GM12872 (cell line): ENCODE measurements around the gene POLR2F.

Experiments used
- TF ChIP-seq, protein P1 (sequence below): IDR thresholded peaks from 3 replicates; pipeline ENCODE4 v1.5.1; 2011; ENCODE audit warnings: low read depth, mild to moderate bottlenecking, low read length, moderate library complexity; ENCODE audit not compliant: insufficient read depth

Gene POLR2F

DNA sequence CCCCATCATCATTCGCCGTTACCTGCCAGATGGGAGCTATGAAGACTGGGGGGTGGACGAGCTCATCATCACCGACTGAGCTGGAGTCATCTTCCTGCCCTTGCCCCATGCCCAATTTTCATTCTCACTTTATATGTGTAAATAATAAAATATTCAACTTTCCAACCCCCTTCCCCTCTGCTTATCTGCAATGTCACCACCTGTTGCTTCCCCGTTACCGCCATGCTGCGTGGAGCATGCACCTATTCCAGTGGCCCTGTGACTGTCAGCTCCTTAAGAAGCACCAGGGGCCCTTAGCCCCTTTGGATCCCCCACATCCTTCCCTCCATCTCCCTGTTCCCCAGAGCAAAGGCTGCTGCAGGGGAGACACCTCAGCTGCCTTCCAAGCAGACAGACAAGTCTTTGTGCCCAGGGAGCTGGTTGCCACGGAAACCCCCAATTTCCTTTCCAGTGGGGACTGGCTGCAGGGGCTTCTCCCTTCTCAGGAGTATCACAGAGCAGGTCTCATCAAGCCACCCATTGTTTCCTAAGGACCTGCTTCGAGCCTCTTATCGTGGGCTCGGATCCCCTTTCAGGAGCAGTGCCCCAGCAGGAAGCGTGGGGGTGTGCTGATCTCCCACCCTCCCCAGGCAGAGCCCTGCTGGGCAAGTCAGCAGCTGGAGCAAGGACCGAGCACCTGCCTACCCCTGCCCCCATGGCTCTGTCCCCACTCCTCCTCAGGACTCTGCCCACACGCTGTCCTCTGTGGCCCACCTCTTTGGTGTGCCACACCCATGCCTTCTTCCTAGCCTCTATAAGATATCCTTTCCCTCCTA is 14.3 kb downstream of the POLR2F start:
- TF ChIP-seq, protein P1, sequence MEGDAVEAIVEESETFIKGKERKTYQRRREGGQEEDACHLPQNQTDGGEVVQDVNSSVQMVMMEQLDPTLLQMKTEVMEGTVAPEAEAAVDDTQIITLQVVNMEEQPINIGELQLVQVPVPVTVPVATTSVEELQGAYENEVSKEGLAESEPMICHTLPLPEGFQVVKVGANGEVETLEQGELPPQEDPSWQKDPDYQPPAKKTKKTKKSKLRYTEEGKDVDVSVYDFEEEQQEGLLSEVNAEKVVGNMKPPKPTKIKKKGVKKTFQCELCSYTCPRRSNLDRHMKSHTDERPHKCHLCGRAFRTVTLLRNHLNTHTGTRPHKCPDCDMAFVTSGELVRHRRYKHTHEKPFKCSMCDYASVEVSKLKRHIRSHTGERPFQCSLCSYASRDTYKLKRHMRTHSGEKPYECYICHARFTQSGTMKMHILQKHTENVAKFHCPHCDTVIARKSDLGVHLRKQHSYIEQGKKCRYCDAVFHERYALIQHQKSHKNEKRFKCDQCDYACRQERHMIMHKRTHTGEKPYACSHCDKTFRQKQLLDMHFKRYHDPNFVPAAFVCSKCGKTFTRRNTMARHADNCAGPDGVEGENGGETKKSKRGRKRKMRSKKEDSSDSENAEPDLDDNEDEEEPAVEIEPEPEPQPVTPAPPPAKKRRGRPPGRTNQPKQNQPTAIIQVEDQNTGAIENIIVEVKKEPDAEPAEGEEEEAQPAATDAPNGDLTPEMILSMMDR, result no peak

DNA sequence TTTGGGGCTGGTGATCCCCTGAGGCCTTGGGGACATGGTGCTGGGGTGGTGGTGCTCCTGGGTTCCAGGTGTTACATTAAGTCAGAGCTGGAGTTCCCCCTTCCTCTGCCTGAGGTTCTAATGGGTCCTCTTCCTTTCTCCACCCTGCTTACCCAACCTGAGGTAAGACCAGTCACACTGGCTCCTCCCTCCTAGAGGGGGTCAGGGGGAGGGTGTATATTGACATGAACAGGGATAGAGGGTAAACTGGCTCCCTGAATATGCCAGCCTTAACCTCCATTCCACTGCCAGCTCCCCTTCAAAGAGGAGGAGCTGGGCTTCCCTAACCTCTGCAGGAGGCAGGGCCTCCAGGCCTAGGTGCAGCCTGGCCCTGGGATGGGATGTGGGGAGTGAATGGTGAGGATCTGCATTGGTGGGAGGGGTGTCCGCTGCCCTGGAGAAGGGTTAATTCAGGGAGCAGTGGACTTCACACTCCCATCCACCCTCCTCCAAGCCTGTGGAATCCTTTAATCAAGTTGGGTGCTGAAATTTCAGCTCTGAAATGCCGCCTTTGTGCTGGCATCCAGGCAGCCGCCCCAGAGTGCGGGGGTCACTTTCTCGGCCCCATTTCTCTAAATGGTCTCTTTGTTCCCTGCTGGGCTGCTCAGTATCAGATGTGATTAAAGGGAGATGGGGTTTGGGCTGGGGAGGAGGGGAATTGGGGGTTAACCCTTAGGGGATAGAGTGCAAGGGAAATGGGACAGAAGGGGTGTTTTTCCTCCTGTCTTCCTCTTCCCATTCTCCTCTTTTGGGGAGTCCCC is 15.2 kb downstream of the POLR2F start:
- TF ChIP-seq, protein P1, result no peak

- TF ChIP-seq, protein P1, result no peak
Observed at GRCh38 chr22:37970864-37971263, 17.4 kb downstream of the POLR2F start.

DNA sequence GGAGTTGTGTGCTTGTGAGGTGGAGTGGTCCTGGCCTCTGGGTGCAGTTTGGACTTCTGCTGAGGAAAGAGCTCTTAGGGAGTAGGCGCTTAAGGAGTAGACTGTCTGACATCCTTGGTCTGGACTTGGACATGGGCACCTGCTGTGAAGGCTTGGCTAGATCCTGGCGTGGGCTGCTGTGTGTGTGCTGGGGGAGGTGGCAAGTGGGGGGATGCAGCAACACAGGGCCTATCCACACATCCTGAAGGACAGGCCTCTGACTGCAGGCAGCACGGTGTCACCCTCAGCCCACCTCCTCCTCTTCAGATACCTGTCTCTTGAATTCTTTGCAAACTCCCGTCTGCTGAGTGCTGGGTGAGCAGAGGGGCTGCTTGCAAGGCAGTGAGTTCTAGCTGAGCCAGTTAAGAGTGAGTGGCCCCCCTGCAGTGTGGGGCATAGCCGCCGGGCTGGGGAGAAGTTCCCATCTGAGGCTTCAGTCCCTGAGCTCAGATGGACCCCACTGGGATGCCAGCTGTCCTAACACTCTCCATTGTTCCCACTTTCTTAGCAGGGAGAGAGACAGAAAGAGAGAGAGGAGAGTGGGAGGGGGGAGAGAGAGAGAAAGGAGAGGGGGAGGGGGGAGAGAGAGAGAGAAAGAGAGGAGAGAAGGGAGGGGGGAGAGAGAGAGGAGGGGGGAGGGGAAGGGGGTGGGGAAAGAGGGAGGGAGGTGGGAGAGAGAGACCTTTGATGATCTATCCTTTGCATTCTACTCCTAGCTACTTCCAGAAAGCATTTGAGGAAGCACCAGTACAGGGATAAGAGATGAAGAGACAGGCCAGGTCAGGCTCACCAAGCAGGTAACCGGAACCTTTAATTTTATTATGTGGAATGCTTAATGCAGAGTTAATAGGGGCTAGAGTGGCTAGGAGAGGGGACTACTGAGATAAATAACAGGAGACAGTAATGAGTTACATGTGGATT is 18.3 kb downstream of the POLR2F start:
- TF ChIP-seq, protein P1, result no peak

DNA sequence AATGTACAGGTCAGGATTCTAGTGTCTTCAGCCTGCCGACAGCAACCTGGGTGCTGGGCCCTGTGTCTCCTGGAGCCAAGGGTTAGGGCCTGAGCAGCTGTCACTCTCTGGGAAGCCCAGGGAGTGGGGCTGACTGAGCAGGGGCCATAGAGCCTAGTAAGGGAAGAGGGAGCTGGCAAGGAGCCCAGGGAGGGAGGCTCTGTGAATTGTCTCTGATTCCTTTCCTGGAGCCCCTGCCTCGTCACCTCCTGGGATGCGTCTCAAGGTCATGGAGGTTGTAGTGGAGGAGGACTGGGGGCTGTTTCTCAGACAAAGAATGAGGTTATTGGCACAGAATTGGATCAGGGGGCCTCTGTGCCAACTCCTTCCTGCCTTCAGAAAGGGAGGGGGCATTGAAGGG is 19.0 kb downstream of the POLR2F start:
- TF ChIP-seq, protein P1, result no peak

GRCh38 chr22:37973271-37974170 is 20.0 kb downstream of the POLR2F start:
- TF ChIP-seq, protein P1, result no peak
